Fibroblast of mammary gland (primary cell): Measurements from ENCODE around the gene ITPK1.

Experiments
- DNase-seq: peaks from one replicate; pipeline ENCODE4 v3.0.0-alpha.2; 2010; ENCODE audit warnings: low read depth
- H3K4me3 ChIP-seq: 2 replicates; pipeline ENCODE4 v1.5.1; 2011; ENCODE audit warnings: low read depth, mild to moderate bottlenecking, low read length, moderate library complexity; ENCODE audit not compliant: control insufficient read depth
- CTCF ChIP-seq: conservative IDR thresholded peaks from 2 replicates; pipeline ENCODE4 v1.5.1; 2011; ENCODE audit warnings: low read depth, low read length, inconsistent platforms; ENCODE audit not compliant: control insufficient read depth, insufficient read depth

ITPK1 gene

DNA sequence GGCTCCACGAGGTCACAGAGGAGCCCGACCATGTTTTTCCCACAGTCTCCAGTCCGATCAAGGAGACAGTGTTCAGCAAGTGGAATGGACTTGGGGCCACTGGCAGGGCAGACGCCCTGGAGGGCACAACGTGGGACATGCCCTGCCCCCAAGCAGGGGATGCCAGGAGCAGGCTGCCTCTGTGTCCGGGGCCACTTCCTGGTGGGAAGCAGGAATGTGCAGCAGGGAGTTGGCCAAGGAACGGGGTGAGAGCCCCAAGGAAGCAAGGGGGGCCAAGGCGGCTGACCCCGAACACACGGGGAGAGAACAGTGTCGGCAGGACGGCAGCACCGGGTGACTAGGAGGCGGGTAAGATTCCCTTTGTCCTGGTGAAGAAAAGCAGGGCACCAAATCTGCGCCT lies 100.2 kb downstream of the ITPK1 start:
- H3K4me3 ChIP-seq, result no peak overlapping the region
- no peak for TF ChIP-seq CTCF
- DNase-seq, result no peak

- H3K4me3 ChIP-seq, result no peak overlapping the region
- no peak for DNase-seq
- no peak for TF ChIP-seq CTCF
Observed at GRCh38 chr14:93015064-93015463, 100.7 kb downstream of the ITPK1 start.

- TF ChIP-seq CTCF, result no peak
- H3K4me3 ChIP-seq, result no peak overlapping the region
- DNase-seq, result no peak
Observed at GRCh38 chr14:93014058-93015023, 101.4 kb downstream of the ITPK1 start.

GRCh38 chr14:93012951-93013719 lies 102.6 kb downstream of the ITPK1 start:
- TF ChIP-seq CTCF, result no peak
- DNase-seq, result peak; percentile 78
- no peak overlapping the region for H3K4me3 ChIP-seq

- H3K4me3 ChIP-seq, result no peak overlapping the region
- DNase-seq, result no peak
- TF ChIP-seq CTCF, result no peak
Observed at GRCh38 chr14:93012506-93012905, 103.2 kb downstream of the ITPK1 start.

DNA sequence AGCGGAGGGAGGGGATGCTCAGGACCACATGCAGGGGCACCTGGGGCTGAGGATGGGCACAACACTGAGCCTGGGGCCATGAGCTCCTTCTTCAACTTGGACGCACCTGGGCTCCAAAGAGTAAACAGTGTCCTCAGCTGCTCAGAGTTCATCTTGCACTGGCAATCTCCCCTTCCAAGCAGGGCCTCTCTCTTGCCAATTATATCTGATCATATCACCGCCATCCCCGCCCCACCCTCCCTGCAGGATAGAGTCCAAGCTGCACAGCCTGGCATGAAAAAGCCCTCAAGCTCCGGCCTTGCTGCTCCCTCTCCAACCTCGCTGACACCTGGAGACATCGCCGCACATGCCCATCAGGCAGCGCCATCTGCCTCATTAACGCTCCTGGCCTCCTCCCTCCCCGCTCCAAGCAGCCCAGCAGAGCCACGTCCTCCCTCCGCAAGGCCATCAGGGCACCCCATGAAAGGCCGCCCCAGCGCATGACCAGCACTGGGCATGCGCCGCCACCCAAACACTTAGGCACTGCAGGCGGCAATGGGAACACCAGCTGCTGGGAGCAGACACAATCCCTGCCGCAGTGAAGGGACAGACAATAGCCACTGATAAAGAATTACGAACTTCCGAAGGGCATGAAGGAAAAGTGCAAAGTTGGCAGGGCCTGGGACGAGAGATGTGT lies 103.9 kb downstream of the ITPK1 start:
- H3K4me3 ChIP-seq, result no peak overlapping the region
- no peak for TF ChIP-seq CTCF
- DNase-seq, result no peak
